GM21526 (cell line): ENCODE measurements around the gene ANXA10.
A peak's percentile ranks its signal among the peaks of the same experiment; 100 is the strongest.
"Not testable (repeated sequence)": the region's sequence is repeated elsewhere in the genome, so short reads cannot be mapped to it uniquely, and the experiment has no call there.

Source experiments
- ATAC-seq: cut with Tn5 transposase; IDR thresholded peaks from one replicate; pipeline ENCODE4 v1.9.1; 2021; ENCODE audit warnings: moderate library complexity; ENCODE audit not compliant: unreplicated experiment, low FRiP score

Gene ANXA10

GRCh38 chr4:168153596-168154440 lies 61.5 kb downstream of the ANXA10 start:
- ATAC-seq: peak; percentile 87

DNA sequence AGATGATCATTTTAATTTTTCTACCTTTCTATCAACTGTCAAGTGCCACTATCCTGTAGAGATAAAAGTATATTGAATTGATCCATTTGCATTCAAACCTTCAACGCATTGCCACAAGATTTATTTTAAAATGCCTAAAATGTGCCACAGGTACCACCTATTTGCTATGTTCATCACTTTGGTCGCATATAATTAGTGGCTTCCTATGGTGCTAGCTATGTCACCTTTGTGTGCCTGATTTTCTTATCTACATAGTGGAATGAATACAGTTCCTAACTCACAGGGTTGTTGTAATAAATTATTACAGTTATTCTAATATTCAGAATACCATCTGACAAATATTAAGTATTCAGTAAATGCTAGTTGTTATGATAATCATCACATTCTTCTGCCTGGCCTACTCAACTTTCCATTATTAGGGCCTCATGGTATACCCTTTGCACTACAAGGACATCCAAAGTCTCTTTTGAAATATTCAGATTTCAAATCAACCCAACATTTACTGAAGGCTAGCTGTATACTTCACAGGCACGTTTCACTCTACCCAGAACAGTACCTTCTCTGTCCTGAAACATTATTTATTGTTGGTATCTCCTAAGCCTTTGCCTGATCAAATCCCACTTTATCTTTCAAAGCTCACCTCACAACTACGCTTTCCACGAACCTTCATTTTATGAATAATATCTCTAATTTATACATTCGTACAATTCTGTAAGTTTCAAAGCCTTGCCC lies 62.4 kb downstream of the ANXA10 start:
- no peak for ATAC-seq

- ATAC-seq: no peak
Observed at GRCh38 chr4:168162604-168163003, 70.3 kb downstream of the ANXA10 start.

GRCh38 chr4:168163106-168163505 lies 70.8 kb downstream of the ANXA10 start:
- no peak for ATAC-seq

DNA sequence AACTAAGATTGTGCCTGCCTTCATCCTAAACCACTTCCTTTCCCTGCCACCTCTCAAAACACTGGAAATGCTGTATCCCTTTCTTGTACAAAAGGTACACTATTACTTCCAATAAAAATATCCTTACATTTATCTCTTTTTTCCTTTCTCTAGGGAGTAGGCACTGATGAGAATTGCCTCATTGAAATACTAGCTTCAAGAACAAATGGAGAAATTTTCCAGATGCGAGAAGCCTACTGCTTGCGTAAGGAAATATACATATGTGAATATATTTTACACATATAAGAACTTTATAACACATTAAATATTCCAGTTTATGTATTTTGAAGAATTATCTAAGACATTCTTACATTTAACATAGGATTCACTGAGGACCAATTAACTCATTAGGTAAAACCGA lies 71.7 kb downstream of the ANXA10 start:
- no peak for ATAC-seq

DNA sequence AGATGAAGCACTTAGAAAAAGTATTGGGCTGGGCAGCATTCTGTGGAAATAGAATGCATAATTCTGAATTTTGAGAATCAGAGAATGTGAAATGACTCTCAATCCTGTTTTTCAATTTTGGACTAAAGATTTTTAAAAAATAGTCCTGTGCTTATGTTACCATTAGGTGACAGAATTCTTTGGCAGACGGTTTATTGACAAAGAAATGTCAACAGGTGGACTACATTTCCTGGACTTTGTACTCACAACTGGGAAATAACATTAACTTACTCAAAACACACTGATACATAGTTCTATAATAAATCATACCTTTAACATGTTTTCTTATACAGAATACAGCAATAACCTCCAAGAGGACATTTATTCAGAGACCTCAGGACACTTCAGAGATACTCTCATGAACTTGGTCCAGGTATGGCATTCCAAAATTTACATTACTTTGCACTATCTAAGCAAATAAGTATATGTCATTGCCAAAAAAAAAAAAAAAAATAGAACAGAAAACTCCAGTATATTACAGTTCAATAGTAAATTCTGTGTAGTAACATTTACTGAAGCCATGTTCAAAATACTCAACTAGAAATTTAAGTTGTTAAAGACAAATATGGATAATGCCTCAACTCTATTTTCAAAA lies 72.7 kb downstream of the ANXA10 start:
- ATAC-seq: no peak

- peak; percentile 49 for ATAC-seq
Observed at GRCh38 chr4:168167714-168168284, 75.5 kb downstream of the ANXA10 start.

GRCh38 chr4:168174308-168174707 lies 82.0 kb downstream of the ANXA10 start:
- ATAC-seq: no peak

- ATAC-seq: no peak
Observed at GRCh38 chr4:168177546-168178149, 85.3 kb downstream of the ANXA10 start.

DNA sequence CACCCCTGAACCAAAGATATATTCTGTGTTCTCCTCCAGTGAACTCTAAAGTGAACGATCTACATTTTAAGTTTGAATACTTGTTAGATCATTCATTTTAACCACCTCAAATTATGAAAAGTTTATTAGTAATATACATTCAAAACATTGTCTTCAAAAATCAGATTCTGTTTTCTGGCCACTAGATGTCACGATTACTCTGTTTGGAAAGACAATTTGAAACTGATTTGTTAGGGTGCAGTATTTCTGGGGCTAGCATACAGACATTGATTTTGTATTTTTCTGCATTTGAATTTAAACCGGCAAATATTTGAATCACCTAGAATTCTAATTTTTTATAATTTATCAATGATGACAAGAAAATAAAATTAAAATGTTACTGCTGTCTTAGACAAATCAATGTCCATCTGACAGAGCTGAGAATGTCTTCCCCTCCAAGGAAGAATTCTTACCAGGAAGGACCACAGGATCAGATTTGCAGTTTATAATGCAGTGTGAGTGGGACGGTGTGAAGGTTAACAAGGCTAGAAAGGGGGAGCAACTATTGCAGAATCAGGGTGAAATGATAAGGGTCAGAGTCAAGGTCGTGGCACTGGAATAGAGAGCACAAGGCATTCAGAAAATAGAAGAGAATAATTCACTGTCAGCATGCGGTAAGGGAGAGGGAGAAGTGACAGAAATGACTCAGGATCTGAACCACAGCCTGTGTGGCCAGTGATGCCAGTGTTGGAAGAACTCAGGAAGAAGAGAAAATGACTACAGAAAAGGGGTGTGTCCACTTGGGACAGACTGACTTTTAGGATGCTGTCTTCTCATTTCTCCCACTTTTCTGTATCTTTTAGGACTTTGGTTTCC lies 91.6 kb downstream of the ANXA10 start:
- ATAC-seq: peak; percentile 55

GRCh38 chr4:168188754-168189153 lies 96.4 kb downstream of the ANXA10 start:
- peak; percentile 52 for ATAC-seq

GRCh38 chr4:168197926-168198325 lies 105.6 kb downstream of the ANXA10 start:
- no peak for ATAC-seq

DNA sequence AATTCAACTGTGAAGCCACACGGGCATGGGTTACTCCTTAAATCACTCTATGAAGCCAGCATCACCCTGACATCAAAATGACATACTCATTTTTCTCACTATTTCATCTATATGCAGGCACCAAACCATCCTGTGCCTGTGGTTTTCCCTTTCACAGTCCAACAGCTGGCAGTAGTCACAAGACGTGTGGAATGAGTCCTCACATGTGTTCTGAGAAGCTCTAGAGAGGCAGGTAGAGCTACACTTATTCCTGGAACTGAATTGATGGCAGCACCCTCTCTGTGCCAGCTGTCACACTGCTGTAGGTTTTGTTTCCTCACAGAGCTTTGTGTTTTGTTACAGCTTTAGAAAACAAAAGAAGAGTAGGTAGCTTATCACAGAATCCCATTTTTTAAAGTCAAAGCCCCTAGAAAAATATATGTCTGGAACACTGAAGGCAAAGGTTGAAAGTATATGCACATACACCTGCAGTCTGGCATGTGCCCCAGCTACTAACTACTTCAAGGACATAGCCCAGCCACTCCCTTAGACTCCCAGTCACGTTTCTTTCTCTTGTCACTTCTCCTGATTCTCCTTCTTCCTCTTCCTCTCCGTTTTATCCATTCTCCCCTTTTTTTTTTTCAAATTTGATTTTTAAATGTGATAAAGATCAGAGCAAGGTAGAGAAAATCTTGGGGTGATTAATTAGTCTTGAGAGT lies 107.1 kb downstream of the ANXA10 start:
- no peak for ATAC-seq

- no peak for ATAC-seq
Observed at GRCh38 chr4:168200685-168201084, 108.3 kb downstream of the ANXA10 start.

DNA sequence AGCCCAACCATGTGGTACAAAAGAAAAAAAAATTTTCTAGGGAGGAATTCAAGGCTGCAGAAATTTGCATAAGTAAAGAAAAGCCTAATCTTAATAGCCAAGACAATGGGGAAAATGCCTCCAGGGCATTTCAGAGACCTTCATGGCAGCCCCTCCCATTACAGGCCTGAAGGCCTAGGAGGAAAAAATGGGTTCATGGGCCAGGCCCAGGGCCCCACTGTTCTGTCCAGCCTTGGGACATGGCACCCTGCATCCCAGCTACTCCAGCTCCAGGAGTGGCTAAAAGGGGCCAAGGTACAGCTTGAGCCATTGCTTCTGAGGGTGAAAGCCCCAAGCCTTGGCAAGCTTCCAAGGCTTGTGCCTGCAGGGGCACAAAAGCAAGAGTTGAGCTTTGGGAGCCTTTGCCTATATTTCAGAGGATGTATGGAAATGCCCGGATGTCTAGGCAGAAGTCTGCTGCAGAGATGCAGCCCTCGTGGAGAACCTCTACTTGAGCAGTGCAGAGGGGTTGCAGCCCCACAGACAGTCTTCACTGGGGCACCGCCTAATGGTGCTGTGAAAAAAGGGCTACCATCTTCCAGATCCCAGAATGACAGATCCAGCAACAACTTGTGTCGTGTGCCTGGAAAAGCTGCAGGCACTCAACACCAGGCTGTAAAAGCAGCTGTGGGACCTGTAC lies 111.0 kb downstream of the ANXA10 start:
- ATAC-seq: no peak

DNA sequence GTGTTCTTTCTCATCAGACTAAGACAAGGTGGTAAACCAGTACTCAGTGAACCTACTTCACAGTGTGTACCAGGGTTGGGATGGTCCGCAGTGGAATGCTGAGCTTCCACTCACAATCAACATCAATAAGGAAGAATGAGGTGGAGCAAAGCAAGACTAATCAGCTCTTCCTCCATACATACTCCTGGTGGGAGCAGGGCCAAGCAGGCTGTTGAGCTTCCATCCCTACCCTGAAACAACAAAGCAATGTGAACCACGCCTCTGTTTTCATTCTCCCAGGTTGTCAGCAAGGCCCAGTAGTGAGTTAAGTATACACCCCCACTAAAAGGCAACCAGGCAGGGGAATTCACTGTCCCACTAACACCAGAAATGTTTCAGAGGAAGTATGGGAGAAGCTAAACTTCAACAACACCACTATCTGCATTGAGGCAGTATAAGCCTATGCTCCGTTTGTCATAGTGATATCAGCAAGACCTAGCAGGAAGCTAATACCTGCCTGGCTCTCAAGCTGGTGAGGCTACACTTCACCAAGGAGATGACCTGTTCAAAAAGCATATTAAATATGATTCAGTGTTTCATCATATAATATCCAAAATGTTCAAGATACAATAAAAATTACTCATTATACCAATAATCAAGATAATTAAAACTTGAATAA lies 116.7 kb downstream of the ANXA10 start:
- ATAC-seq: no peak

DNA sequence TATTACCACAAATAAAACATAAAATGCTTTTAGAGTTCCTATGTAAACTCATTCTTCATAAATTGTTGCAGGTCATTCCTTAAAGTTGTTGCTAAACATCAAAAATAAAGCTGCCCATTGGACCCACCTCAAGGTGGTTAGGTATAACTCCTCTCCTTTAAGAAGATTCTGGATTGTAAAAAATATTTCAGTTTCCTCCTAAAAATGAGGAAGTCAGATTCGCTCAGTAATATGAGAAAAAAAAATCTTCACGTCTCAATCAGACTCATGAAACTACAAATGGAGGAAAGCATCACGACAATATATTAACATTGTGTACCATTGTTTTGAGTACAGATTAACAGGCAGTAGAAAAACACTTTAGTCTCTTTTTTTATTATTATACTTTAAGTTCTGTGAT lies 120.3 kb downstream of the ANXA10 start:
- ATAC-seq: no peak

GRCh38 chr4:168213511-168213910 lies 121.2 kb downstream of the ANXA10 start:
- not testable (repeated sequence) for ATAC-seq
